ENCODE results near the gene ROR1.

The ROR1 gene

DNA sequence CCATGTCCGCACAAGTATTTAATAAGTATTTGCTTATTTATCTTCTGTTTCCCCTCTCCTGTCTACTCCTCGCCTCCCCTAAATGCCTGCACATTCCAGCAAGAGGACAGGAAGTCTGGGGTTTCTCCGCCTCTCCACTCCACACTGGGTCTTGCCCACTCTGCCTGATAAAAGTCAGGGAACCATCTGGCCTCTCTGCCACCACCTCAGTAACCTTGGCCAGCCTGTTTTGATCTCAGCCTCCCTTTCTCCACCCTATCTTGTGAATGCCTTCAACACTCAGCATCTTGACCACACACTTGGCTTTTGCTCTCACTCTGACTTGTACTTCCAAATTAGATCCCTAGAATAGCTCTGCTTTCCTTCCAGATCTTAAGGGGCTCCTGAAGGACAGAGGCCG is 264.3 kb downstream of the ROR1 start:
- no peak for DNase-seq

- DNase-seq, result no peak
Observed at GRCh38 chr1:64038965-64039364, 265.1 kb downstream of the ROR1 start.

DNA sequence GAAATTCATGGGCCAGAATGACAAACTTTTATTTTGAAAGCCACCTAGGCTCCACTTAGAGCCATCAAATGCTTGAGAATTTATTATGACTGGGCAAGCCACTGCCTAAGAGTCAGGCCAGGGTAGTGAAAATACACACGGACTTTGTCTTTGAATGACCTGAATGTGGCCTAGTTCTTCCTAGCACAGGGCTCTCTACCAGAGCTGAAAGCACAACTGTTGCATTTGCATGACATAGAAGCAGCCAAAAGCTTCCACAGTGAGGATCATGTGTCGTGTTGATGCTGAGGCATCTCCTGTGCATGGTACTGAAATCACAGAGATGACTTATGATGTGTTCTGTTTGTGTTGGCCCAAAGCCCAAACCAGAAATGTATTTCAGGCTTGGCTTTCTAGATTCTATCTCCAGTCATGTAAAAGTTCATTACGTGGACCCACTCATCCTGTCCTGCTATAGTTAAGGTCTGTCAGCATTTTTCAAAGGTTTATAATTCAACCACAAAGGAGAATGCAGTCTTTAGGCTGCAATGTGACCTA is 265.6 kb downstream of the ROR1 start:
- no peak for DNase-seq

DNA sequence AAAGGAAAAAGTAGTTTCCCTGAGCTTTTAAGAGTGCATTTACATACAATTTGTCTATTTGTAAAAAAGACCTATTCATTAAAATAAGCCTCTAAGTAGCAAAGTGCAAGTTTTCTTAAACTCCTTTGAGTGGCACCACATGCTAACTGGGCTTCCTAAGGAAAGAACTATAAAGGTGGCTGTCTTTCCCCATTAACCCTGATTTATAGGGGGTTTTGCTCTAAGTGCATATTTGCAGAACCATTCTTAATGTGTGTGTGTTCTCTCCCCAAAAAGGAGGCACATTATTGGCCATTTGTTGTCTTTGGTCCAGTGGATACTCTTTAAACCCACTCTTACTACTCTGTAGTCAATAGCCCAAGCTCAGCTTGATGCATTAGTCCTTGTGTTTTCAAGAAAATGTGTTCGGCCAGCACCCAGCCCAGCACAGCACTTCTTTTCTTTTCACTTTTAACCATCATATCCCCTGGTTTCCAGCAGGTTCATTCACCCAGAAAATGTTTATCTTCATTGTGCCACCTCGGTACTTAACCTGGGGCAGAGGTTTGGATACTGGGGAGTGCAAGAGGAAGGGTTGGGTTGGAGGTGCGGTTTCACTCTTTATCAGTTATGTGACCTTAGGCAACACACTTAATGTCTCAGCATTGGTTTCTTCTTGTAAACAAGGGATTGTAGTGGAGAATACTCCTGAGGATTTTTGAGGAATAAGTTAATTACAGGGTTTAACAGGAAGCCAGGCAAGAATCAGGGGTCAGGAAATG is 267.7 kb downstream of the ROR1 start:
- DNase-seq, result no peak

DNA sequence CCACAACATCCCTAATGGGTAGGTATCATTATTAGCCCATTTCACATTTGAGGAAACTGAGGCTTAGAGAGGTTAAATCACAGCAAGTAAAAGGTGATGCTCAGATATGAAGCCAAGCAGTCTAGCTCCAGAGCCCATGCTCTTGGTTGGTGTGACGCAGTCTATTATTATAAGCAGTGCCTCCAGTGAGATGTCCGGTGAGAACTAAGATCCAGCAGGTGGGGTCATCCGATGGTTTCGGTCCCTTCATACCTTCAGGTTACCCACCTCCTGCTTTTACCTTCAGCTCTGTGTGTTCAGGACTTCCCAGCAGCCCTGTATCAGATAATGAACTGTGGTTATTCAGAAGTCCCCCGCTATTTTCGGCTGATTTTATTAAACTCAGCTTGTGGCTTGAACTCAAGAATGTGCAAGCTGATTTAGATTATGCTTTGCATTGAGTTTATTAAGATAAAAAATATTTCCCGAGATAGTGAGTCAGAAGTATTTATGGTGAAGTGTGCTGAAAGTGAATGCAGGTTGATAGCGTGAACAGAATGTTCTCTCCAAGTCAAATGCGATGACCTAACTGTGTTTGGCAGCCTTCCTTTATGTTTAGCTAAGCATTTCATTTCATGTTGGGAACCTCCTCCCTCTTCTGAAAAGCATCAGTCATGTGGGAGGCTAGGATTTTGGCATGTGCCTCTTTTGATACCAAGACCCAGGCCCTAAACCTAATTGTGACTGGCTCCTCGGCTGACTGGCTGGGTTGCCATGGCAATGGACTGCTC is 268.7 kb downstream of the ROR1 start:
- DNase-seq, result no peak

- no peak for DNase-seq
Observed at GRCh38 chr1:64043288-64043687, 269.5 kb downstream of the ROR1 start.

GRCh38 chr1:64043976-64044375 is 270.2 kb downstream of the ROR1 start:
- no peak for DNase-seq

DNA sequence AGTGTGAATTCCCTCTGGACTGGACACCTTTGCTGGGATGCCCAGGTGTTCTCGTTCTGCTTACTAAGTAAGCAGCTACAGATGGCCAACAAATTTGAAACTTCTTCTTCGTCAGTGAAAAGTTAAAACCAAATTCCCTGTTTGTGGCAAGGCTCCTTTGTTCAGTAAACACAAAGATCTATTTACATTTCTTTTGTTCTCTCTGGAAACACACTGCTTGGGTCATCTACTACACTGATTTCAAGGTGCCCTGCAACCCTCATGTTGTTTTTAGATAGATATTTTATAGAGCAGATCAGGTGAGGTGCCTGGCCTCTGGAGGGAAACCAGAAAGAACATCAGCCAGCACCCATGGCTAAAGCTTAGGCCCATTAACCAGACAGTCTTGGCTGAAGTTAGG is 272.4 kb downstream of the ROR1 start:
- DNase-seq, result no peak

DNA sequence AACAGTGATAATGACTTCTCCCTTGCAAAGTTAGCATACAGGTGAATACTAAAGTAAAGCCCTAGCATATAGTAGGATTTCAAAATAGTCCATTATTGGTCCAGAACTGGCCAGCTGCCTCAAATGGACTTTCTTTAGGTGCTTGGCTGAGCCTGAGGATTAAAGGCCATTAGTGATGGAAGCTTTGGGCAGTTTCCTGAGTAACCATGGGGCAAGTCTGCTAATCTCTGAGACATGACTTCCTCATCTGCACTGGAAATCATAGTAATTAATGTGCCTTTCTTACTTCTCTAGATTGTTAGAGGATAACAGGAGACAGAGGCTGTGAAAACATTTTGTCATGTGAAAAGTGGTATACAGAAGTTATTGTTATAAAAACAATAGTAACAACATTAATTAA is 273.1 kb downstream of the ROR1 start:
- DNase-seq, result no peak

DNA sequence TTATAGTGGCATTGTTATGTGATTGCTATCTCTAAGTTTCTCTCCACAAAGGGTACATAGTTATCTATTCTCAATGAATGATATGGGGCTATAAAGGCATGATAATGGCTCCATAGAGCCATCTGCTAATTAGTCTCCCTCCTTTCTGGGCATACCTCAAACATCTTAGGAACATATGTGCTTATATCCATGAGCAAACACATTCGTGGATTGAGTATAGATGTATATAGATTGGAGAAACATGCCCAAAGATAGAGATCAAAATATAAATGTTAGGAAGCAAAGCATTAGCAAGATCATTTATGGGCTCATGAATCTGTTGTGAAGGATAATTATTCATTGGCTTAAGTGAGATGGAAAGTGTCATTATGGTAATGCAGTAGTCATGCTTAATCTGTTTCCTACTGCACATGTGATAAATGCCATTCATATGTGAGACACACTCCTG is 273.8 kb downstream of the ROR1 start:
- DNase-seq, result no peak

DNA sequence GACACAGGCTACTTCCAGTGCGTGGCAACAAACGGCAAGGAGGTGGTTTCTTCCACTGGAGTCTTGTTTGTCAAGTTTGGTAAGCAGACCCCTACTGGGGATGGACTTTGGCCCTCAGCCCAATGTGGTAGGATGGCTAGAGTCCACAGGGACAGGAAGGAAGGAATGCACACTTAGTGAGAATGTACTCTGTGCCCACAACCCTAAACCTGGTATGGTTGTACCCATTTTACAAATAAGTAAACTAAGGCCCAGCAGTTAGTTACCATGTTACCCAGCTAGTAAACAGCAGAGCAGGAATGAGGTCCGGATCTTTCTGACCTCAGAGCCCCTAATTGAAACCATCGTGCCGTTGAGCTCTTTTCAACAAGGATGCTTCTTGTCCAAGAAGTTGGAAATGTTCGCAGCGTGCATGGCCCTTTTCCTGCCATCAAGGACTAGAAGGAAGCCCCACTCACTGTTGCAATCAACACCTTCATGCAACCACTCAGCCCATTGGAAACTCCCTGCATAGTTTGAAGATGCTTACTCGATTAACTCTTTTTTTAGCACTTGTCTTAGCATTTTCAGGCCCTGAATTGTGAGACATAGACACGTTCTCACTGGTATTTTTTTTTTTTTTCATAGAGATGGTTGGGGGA is 276.2 kb downstream of the ROR1 start:
- DNase-seq, result no peak

- no peak for DNase-seq
Observed at GRCh38 chr1:64050601-64051000, 276.8 kb downstream of the ROR1 start.

- no peak for DNase-seq
Observed at GRCh38 chr1:64051796-64052195, 278.0 kb downstream of the ROR1 start.

DNA sequence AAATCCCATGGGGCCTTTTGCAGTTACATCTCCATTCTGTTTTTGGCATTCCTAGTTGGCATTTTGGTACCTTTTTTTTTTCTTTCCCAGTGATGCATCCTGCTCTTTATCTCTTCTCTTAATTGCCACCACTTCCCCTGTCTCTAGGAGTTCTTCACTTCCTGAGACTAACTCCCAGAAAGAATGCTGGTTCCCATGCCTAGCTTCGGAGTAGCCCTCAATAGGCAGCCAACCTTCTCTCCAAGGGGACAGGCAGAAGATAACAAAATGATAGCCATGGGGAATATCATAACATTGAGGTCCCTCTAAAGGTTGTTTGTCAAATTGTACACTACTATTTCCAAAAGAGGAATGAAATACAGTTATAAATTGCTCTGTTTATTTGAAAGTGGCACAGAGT is 279.0 kb downstream of the ROR1 start:
- no peak for DNase-seq

DNA sequence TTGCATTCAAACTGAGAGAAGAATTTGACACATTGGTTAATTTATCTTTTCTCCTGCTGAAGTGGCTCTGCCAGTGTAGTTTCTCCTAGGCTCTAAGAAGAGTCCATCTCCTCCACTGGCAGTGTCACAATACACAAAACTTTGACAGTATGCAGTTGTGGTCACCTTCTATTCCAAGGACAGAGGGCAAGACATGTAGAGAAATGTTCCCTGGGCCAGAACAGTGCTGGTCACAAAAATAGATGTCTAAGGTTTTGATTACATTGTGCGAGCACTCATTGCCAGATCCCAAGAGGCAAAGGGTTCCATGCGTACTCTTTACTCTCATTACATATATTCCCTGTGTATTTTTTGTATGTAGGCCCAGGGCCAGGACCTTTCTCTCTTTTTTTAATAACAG is 281.5 kb downstream of the ROR1 start:
- DNase-seq, result no peak

GRCh38 chr1:64059556-64059955 is 285.7 kb downstream of the ROR1 start:
- DNase-seq, result no peak

- peak; percentile 47 for DNase-seq
Observed at GRCh38 chr1:64060611-64061302, 286.9 kb downstream of the ROR1 start.

DNA sequence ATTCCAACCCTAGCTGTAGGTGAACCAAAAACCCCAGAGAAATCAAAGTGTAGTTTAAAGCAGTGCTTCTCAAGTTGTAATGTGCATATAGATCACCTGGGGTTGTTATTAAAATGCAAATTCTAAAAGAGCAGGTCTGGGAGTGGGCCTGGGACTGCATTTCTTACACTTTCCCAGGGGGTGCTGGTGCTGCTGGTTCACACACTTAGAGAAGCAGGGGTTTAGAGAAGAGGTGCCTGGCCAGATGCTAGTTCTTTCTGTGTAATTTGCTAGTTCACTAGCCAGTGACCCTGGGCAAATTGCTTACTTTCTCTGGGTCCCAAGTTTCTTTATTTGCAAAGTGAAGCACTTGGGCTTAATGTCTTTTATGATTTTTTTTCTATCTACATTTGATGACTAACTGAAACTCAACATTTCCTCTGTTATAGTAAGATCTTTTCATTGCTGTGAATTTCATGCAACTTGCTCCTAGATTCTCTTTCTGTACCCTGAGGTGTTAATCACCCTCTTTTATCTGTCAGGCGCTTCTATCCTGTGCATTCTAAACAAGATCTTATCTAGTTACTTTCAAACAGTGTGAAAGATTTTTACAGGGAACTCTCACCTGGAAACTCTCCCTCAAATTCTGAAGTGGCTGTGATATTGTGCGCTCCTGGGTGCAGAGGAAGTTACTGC is 287.8 kb downstream of the ROR1 start:
- DNase-seq, result no peak

GRCh38 chr1:64062529-64062928 is 288.7 kb downstream of the ROR1 start:
- no peak for DNase-seq

- no peak for DNase-seq
Observed at GRCh38 chr1:64062941-64063581, 289.2 kb downstream of the ROR1 start.

DNA sequence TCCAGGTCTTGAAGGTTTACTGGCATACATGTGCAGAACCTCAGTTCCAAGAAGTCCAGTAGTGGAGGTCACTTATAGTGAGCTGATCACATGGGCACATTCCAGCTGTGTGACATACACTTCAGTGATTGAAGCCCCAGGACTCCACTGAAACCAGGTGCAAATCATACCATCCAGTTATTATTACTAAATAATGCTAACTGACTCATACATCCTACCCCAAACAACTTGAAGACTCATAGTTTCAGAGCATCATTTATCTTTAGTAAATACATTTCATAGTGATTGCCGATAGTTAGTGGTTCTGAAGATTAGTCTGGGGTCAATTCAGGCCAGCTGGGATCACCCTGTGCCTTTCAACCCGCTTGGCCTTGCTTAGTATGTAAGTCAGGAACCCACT is 291.8 kb downstream of the ROR1 start:
- no peak for DNase-seq
